Large intestine (tissue), 3 donors: ENCODE data around the gene FBXO5. TPM values are rescaled to one million over a fixed set of nuclear protein-coding genes. Genes with fewer than 3 reads are reported as not detected.

ENCODE experiments used
- DNase-seq, 2 donors: peaks; one replicate each; pipeline versions ENCODE4 v3.0.0 to v3.0.0-alpha.2; 2013
- H3K27ac ChIP-seq: one replicate; pipeline ENCODE4 v1.5.1; 2013; ENCODE audit warnings: low read length
- H3K27me3 ChIP-seq: 2 replicates; pipeline ENCODE4 v1.6.1; 2013; ENCODE audit warnings: low read length; ENCODE audit not compliant: control insufficient read depth, insufficient read depth
- H3K36me3 ChIP-seq: 2 replicates; pipeline ENCODE4 v1.6.1; 2013; ENCODE audit warnings: low read length; ENCODE audit not compliant: control insufficient read depth, insufficient read depth
- H3K4me1 ChIP-seq: one replicate; pipeline ENCODE4 v1.6.1; 2013; ENCODE audit warnings: low read length; ENCODE audit not compliant: control insufficient read depth, insufficient read depth
- H3K4me3 ChIP-seq: one replicate; pipeline ENCODE4 v1.5.1; 2013; ENCODE audit warnings: low read length
- H3K9me3 ChIP-seq: one replicate; pipeline ENCODE4 v1.6.1; 2013; ENCODE audit warnings: mild to moderate bottlenecking, low read depth, low read length, moderate library complexity; ENCODE audit not compliant: control insufficient read depth
- WGBS: methylation state at CpG from one replicate; pipeline ENCODE4 v1.1.5; 2013; ENCODE audit warnings: low lambda C conversion rate; ENCODE audit not compliant: insufficient coverage; 5-methylcytosine and 5-hydroxymethylcytosine counted together
- polyA plus RNA-seq: library from polyadenylated mRNA; unstranded; fragments of 120-200 nt; gene quantifications from one replicate; pipeline ENCODE4 v1.2.1, GENCODE V29; 2013

Gene FBXO5
- polyA plus RNA-seq, 1 donor, result 14.1 TPM

GRCh38 chr6:152954443-152954842 is 28.4 kb downstream of the FBXO5 start:
- no peak overlapping the region for H3K27ac ChIP-seq
- H3K9me3 ChIP-seq, result no peaks in the 10 kb centered on the region
- no CpG with 5 or more reads among the region's 3 CpGs for WGBS
- H3K27me3 ChIP-seq, result no peaks in the 10 kb centered on the region
- DNase-seq, result no peak
- no peak overlapping the region for H3K4me3 ChIP-seq
- H3K4me1 ChIP-seq, result no peaks in the 10 kb centered on the region
- H3K36me3 ChIP-seq, result no peaks in the 10 kb centered on the region

- peak in 1 of 2 donors; percentile 6 for DNase-seq
- Histone ChIP-seq H3K4me1 (no peaks in the 10 kb centered on the region), H3K27me3 (no peaks in the 10 kb centered on the region), H3K9me3 (no peaks in the 10 kb centered on the region), H3K27ac (no peak overlapping the region), H3K36me3 (no peaks in the 10 kb centered on the region), H3K4me3 (no peak overlapping the region)
- WGBS, result 62% methylated on average over 5 of the region's 7 CpGs
Measured at GRCh38 chr6:152952866-152953509, 29.9 kb downstream of the FBXO5 start.

GRCh38 chr6:152952045-152952444 is 30.8 kb downstream of the FBXO5 start:
- no peaks in the 10 kb centered on the region for H3K9me3 ChIP-seq

GRCh38 chr6:152950240-152950639 is 32.6 kb downstream of the FBXO5 start:
- Histone ChIP-seq H3K36me3 (no peaks in the 10 kb centered on the region), H3K4me1 (no peaks in the 10 kb centered on the region), H3K4me3 (no peak overlapping the region), H3K9me3 (no peaks in the 10 kb centered on the region), H3K27ac (no peak overlapping the region), H3K27me3 (no peaks in the 10 kb centered on the region)
- DNase-seq, result no peak
- WGBS, result 94% methylated on average over 3 of the region's 3 CpGs

More at GRCh38 chr6:152952045-152952444, 30.8 kb downstream of the FBXO5 start:
- no peaks in the 10 kb centered on the region for H3K4me1 ChIP-seq
- DNase-seq, result no peak
- H3K36me3 ChIP-seq, result no peaks in the 10 kb centered on the region
- H3K27ac ChIP-seq, result no peak overlapping the region
- H3K4me3 ChIP-seq, result no peak overlapping the region
- no CpG with 5 or more reads among the region's 1 CpG for WGBS
- no peaks in the 10 kb centered on the region for H3K27me3 ChIP-seq

GRCh38 chr6:152948150-152948768 is 34.6 kb downstream of the FBXO5 start:
- H3K4me1 ChIP-seq, result no peaks in the 10 kb centered on the region
- H3K27me3 ChIP-seq, result no peaks in the 10 kb centered on the region
- no peaks in the 10 kb centered on the region for H3K36me3 ChIP-seq
- no peak overlapping the region for H3K4me3 ChIP-seq
- peak; percentile 5 to 10 for DNase-seq
- WGBS, result no CpG with 5 or more reads among the region's 9 CpGs
- H3K9me3 ChIP-seq, result no peaks in the 10 kb centered on the region
- H3K27ac ChIP-seq, result no peak overlapping the region

- Histone ChIP-seq H3K4me3 (no peak overlapping the region), H3K27me3 (no peaks in the 10 kb centered on the region)
- no CpG with 5 or more reads among the region's 2 CpGs for WGBS
Measured at GRCh38 chr6:152946995-152947394, 35.8 kb downstream of the FBXO5 start.

GRCh38 chr6:152946484-152946883 is 36.4 kb downstream of the FBXO5 start:
- Histone ChIP-seq H3K9me3 (no peaks in the 10 kb centered on the region), H3K36me3 (no peaks in the 10 kb centered on the region), H3K27me3 (no peaks in the 10 kb centered on the region), H3K27ac (no peak overlapping the region), H3K4me1 (no peaks in the 10 kb centered on the region), H3K4me3 (no peak overlapping the region)
- no peak for DNase-seq
- 86% methylated on average over 1 of the region's 3 CpGs for WGBS

More at GRCh38 chr6:152946995-152947394, 35.8 kb downstream of the FBXO5 start:
- H3K9me3 ChIP-seq, result no peaks in the 10 kb centered on the region
- H3K36me3 ChIP-seq, result no peaks in the 10 kb centered on the region
- DNase-seq, result no peak
- no peak overlapping the region for H3K27ac ChIP-seq
- H3K4me1 ChIP-seq, result no peaks in the 10 kb centered on the region

- H3K27ac ChIP-seq, result no peak overlapping the region
- 100% methylated on average over 1 of the region's 2 CpGs for WGBS
- DNase-seq, result no peak
- no peaks in the 10 kb centered on the region for H3K4me1 ChIP-seq
- no peaks in the 10 kb centered on the region for H3K36me3 ChIP-seq
- H3K4me3 ChIP-seq, result no peak overlapping the region
- H3K27me3 ChIP-seq, result no peaks in the 10 kb centered on the region
- no peaks in the 10 kb centered on the region for H3K9me3 ChIP-seq
Measured at GRCh38 chr6:152943260-152943897, 39.5 kb downstream of the FBXO5 start.

GRCh38 chr6:152942319-152942869 is 40.4 kb downstream of the FBXO5 start:
- H3K27ac ChIP-seq, result no peak overlapping the region
- no peak overlapping the region for H3K4me3 ChIP-seq
- no peaks in the 10 kb centered on the region for H3K27me3 ChIP-seq
- no peaks in the 10 kb centered on the region for H3K36me3 ChIP-seq
- no CpG with 5 or more reads among the region's 1 CpG for WGBS
- H3K4me1 ChIP-seq, result no peaks in the 10 kb centered on the region
- no peak for DNase-seq
- no peaks in the 10 kb centered on the region for H3K9me3 ChIP-seq

GRCh38 chr6:152941746-152942145 is 41.1 kb downstream of the FBXO5 start:
- Histone ChIP-seq H3K9me3 (no peaks in the 10 kb centered on the region), H3K27ac (no peak overlapping the region), H3K27me3 (no peaks in the 10 kb centered on the region), H3K4me3 (no peak overlapping the region), H3K36me3 (no peaks in the 10 kb centered on the region), H3K4me1 (no peaks in the 10 kb centered on the region)
- DNase-seq, result no peak
